ENCODE measurements around the gene RANBP17. TPM values are rescaled to one million over a fixed set of nuclear protein-coding genes. Genes with fewer than 3 reads are reported as not detected.

The RANBP17 gene
- total RNA-seq, 2 donors from 2014 or later: not detected

Other genes with a start within 250 kb of the RANBP17 start
- gene GABRP, start 78.3 kb upstream of the RANBP17 start, total RNA-seq: not detected

All from activated T-cell treated with anti-CD3 and anti-CD28 coated beads, Interleukin-2, amount 50 U/mL, for 72 hours (primary cell).